AG09319 (cell line): Measurements from ENCODE around the gene SCARB2.

Source experiments
- DNase-seq: peaks from one replicate; pipeline ENCODE4 v3.0.0-alpha.2; 2010; ENCODE audit warnings: low read depth; ENCODE audit errors: extremely low read depth
- TF ChIP-seq, protein P1 (sequence below): IDR thresholded peaks from 2 replicates; pipeline ENCODE4 v1.5.1; 2011; ENCODE audit warnings: low read depth, mild to moderate bottlenecking, inconsistent platforms, low read length, moderate library complexity

SCARB2 gene

DNA sequence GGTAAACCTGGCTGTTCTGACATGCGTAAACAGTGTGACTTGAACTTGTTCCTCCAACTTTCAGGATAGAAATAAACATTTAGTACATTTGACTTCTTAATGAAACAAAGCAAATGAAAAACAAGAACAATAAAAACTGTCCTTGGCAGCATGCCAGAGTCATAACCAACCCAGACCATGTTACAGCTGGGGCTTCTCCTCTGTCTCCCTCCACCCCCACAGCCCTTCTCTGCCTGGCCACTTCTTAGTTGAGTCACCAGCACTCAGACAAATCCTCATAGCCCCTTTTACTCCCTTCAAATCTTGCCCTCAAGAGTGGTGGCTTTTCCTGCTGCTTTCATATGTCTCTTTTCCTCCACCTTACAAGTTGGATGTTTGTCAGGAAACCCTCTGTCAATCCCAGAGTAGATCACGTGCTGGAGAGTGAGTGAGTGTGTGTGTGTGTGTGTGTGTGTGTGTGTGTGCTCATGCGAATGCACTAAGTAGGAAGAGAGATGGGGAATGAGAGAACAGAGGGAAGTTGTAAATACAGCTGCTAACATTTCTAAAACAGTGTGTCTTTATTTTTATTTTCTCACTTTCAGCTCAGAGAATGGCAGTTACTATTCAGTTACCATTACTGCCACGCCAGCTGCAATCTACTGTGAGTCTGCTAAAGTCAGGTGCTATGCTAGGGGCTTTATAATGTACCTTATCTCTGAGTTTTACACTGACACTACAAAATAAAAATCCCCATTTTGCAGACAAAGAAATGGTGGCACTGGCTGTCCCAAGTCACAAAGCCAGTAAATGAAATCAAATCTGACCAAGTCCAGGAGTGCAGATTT lies 15.0 kb downstream of the SCARB2 start:
- peak; percentile 42 for DNase-seq
- TF ChIP-seq, protein P1, sequence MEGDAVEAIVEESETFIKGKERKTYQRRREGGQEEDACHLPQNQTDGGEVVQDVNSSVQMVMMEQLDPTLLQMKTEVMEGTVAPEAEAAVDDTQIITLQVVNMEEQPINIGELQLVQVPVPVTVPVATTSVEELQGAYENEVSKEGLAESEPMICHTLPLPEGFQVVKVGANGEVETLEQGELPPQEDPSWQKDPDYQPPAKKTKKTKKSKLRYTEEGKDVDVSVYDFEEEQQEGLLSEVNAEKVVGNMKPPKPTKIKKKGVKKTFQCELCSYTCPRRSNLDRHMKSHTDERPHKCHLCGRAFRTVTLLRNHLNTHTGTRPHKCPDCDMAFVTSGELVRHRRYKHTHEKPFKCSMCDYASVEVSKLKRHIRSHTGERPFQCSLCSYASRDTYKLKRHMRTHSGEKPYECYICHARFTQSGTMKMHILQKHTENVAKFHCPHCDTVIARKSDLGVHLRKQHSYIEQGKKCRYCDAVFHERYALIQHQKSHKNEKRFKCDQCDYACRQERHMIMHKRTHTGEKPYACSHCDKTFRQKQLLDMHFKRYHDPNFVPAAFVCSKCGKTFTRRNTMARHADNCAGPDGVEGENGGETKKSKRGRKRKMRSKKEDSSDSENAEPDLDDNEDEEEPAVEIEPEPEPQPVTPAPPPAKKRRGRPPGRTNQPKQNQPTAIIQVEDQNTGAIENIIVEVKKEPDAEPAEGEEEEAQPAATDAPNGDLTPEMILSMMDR, result no peak

DNA sequence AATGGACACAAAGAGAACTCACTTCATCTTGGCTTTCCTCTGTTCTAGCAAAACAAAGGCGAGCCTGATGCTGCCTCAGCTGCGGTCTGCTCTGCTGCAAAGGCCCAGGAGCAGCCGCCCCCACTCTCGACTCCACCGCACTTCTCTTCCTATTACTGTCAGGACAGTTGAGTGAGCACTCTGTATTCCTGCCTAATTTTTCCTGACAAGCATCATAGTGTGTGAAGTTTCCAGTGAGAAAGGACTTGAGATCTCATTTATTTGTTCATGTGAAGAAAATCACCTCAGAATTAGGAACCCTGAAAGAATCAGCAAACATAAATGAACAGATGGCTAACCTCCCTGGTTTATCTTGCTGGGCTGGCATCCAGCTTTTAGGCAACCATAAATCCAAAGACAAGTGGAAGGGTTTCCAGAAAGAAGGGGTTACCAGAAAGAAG lies 15.6 kb downstream of the SCARB2 start:
- TF ChIP-seq, protein P1, result no peak
- DNase-seq, result no peak

DNA sequence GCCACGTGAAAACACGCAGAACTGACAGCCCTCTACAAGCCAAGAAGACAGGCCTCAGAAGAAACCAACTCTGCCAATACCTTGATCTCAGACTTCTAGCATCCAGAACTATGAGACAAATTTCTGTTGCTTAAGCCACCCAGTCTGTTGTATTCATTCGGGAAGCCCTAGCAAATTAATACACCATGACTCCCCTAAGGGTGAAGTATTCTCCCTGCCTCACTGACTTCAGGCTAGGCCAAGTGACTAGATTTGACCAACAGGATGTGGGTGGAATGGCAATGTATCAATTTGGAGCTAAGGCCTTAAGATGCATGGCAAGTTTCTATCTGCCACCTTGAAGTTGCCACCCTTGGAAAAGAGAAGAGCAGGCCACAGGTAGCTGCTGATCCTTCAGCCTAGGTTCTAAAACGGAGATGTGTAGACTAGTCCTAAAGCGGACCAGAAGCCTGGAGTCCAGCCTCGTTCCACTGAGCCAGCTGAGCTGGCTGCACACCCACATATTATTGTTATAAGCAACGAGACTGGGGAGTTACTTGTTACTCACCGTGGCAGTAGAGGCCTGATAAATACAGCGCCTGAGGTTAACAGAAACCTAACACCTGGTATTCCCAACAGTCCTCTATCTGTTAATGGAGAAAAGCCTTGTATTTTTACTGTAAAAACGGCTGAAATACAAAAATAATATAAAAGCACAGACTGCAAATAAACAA lies 16.4 kb downstream of the SCARB2 start:
- no peak for DNase-seq

DNA sequence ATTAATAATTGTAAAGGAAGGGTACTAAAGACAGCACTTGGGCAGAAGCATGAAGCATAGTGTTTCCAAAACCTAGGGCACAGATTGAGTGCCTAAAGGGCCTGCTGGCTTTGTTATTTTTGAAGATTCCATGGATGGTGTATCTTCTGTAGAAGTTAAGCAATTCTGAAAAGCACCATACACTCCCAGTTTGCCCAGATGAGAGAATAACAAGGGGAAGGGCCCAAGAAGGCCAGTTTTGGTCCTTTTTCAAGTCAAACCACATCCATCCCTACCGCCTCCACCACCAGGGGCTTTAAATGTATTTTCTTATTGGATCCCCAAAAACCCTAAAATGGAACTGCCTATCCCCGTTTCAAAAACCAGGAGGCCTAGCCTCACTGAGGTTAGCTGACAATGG lies 17.2 kb downstream of the SCARB2 start:
- DNase-seq, result no peak
- TF ChIP-seq, protein P1, result no peak

More for the DNA sequence above, 16.4 kb downstream of the SCARB2 start:
- TF ChIP-seq, protein P1, result no peak

DNA sequence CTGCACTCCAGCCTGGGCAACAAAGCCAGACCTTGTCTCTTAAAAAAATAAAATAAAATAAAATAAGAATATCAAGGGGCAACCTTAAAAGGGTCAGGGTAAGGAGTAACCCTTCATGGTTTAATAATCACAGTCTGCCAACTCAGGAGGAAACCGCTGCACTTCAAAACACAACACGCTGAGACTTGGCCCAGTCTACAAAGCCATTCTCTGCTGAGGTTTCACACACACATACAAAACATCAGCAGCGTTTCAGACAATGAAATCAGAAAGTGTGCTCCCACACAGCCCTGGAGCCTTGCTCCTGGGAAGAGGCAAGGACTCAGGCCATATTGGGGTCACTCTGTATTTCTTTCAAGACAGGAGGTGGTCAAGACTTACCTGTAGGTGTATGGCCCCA lies 18.3 kb downstream of the SCARB2 start:
- DNase-seq, result no peak
- TF ChIP-seq, protein P1, result no peak

DNA sequence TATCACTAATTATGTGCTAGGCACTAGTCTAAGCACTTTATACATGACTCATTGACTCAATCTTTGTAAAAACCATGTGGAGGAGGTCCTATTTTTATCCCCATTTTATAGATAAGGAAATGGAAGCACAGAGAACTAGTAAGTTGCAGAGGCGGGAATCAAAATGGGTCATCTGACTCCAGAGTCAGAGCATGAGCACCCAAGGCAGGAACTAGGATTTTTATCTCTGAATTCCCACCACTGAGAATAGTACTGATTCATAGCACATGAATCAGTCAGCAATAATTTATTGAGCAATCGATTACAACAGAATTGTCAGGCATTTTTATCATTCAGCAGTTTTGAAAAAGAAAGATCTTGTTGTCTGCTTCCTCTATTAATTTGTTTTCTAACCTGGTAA lies 19.3 kb downstream of the SCARB2 start:
- peak; percentile 70 for DNase-seq
- TF ChIP-seq, protein P1, result no peak

DNA sequence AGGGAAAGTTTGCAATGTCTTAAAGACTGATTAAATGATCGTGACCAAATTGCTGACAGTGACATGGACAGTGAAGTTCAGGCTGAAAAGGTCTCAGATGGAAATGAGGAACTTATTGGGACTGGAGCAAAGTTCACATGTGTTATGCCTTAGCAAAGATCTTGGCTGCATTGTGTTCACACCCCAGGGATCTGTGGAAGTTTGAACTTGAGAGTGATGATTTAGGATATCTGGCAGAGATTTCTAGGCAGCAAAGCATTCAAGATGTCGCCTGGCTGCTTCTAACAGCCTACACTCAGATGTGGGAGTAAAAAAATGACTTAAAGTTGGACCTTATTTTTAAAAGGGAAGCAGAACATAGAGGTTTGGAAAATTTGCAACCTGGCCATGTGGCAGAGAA lies 21.4 kb downstream of the SCARB2 start:
- no peak for DNase-seq
- TF ChIP-seq, protein P1, result no peak
